MM.1S (cell line): ENCODE results near the gene ABL2.

Experiments used
- EZH2phosphoT487 ChIP-seq: fragments of 300-600 bp; sonication (generic); IDR thresholded peaks from 2 replicates; pipeline ENCODE4 v1.6.1; 2018; ENCODE audit warnings: antibody characterized with exemption, low read length
- TF ChIP-seq, protein P1 (sequence below): fragments of 300-600 bp; sonication (generic); IDR thresholded peaks from 2 replicates; pipeline ENCODE4 v1.5.1; 2016; ENCODE audit warnings: antibody characterized with exemption, low read length, mixed read lengths

GRCh38 chr1:179119513-179119912 lies 110.0 kb downstream of the ABL2 start:
- no peak for TF ChIP-seq EZH2phosphoT487
- TF ChIP-seq, protein P1, sequence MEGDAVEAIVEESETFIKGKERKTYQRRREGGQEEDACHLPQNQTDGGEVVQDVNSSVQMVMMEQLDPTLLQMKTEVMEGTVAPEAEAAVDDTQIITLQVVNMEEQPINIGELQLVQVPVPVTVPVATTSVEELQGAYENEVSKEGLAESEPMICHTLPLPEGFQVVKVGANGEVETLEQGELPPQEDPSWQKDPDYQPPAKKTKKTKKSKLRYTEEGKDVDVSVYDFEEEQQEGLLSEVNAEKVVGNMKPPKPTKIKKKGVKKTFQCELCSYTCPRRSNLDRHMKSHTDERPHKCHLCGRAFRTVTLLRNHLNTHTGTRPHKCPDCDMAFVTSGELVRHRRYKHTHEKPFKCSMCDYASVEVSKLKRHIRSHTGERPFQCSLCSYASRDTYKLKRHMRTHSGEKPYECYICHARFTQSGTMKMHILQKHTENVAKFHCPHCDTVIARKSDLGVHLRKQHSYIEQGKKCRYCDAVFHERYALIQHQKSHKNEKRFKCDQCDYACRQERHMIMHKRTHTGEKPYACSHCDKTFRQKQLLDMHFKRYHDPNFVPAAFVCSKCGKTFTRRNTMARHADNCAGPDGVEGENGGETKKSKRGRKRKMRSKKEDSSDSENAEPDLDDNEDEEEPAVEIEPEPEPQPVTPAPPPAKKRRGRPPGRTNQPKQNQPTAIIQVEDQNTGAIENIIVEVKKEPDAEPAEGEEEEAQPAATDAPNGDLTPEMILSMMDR = no peak
